ENCODE data around the gene CCNB1IP1.
A peak's percentile ranks its signal among the peaks of the same experiment; 100 is the strongest.

The CCNB1IP1 gene, protein sequence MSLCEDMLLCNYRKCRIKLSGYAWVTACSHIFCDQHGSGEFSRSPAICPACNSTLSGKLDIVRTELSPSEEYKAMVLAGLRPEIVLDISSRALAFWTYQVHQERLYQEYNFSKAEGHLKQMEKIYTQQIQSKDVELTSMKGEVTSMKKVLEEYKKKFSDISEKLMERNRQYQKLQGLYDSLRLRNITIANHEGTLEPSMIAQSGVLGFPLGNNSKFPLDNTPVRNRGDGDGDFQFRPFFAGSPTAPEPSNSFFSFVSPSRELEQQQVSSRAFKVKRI

GRCh38 chr14:20332788-20333493 is at the start of gene CCNB1IP1:
CCNB1IP1 (minus strand) TSS chr14:20333279; CDS start chr14:20316523, 16,756 bp downstream.
- TF ChIP-seq ZBTB7A (IDR thresholded peaks at IDR 0.05; ENCODE audit: low read depth): no peak
- TF ChIP-seq FOXM1 (IDR thresholded peaks at IDR 0.05; ENCODE audit: borderline replicate concordance, low read depth): no peak
- TF ChIP-seq TAF1 (IDR thresholded peaks at IDR 0.05; ENCODE audit: low read depth): 0 out of 2 replicates have a peak, but pooled peaks have one; percentile 33
- 0 out of 2 replicates have a peak, but pooled peaks have one; percentile 16 for TF ChIP-seq NFIC (IDR thresholded peaks at IDR 0.05)
- no peak for TF ChIP-seq RAD21 (IDR thresholded peaks at IDR 0.05; ENCODE audit: low read depth)
- TF ChIP-seq, protein P1, sequence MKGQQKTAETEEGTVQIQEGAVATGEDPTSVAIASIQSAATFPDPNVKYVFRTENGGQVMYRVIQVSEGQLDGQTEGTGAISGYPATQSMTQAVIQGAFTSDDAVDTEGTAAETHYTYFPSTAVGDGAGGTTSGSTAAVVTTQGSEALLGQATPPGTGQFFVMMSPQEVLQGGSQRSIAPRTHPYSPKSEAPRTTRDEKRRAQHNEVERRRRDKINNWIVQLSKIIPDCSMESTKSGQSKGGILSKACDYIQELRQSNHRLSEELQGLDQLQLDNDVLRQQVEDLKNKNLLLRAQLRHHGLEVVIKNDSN (IDR thresholded peaks at IDR 0.05): no peak; the same call in 1 of the 2 replicates
- TF ChIP-seq, protein P2, sequence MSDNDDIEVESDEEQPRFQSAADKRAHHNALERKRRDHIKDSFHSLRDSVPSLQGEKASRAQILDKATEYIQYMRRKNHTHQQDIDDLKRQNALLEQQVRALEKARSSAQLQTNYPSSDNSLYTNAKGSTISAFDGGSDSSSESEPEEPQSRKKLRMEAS (IDR thresholded peaks at IDR 0.05): peak; percentile 93
- TF ChIP-seq TCF12 (IDR thresholded peaks at IDR 0.05; ENCODE audit: low read depth): no peak
- TF ChIP-seq CREB1 (IDR thresholded peaks at IDR 0.05; ENCODE audit: low read depth): no peak

DNA sequence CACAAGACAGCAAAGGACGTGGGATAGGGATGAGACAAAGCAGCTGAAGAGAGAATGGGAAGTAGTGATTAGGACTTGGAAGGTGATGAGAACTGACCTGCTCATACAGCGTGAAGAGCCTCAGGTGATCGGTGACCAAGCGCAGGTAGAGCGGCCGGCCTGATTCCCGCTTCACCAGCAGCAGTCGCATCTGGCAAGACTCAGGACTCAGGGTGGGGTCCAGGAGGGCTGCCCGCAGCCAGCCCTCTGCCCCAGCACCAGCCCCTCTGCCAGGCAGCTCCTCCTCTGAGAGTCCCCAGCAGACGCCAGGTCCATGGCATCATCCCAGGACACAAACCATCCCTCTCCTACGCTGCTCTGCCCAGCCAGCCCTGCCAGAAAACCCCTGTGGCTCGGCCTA is 49.4 kb upstream of the CCNB1IP1 start:
- TF ChIP-seq FOXM1 (IDR thresholded peaks at IDR 0.05; ENCODE audit: borderline replicate concordance, low read depth): no peak
- no peak for TF ChIP-seq EP300 (IDR thresholded peaks at IDR 0.05; ENCODE audit: borderline replicate concordance)
- TF ChIP-seq, protein P3, sequence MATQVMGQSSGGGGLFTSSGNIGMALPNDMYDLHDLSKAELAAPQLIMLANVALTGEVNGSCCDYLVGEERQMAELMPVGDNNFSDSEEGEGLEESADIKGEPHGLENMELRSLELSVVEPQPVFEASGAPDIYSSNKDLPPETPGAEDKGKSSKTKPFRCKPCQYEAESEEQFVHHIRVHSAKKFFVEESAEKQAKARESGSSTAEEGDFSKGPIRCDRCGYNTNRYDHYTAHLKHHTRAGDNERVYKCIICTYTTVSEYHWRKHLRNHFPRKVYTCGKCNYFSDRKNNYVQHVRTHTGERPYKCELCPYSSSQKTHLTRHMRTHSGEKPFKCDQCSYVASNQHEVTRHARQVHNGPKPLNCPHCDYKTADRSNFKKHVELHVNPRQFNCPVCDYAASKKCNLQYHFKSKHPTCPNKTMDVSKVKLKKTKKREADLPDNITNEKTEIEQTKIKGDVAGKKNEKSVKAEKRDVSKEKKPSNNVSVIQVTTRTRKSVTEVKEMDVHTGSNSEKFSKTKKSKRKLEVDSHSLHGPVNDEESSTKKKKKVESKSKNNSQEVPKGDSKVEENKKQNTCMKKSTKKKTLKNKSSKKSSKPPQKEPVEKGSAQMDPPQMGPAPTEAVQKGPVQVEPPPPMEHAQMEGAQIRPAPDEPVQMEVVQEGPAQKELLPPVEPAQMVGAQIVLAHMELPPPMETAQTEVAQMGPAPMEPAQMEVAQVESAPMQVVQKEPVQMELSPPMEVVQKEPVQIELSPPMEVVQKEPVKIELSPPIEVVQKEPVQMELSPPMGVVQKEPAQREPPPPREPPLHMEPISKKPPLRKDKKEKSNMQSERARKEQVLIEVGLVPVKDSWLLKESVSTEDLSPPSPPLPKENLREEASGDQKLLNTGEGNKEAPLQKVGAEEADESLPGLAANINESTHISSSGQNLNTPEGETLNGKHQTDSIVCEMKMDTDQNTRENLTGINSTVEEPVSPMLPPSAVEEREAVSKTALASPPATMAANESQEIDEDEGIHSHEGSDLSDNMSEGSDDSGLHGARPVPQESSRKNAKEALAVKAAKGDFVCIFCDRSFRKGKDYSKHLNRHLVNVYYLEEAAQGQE (IDR thresholded peaks at IDR 0.05; ENCODE audit: low read depth): no peak
- no peak for TF ChIP-seq NFIC (IDR thresholded peaks at IDR 0.05)
- TF ChIP-seq, protein P2 (IDR thresholded peaks at IDR 0.05): no peak
- TF ChIP-seq TEAD4 (IDR thresholded peaks at IDR 0.05): no peak

- no peak for TF ChIP-seq TAF1 (IDR thresholded peaks at IDR 0.05; ENCODE audit: low read depth)
- TF ChIP-seq YY1 (IDR thresholded peaks at IDR 0.05; ENCODE audit: low read depth): no peak
- no peak for TF ChIP-seq RAD21 (IDR thresholded peaks at IDR 0.05; ENCODE audit: low read depth)
- TF ChIP-seq, protein P3 (IDR thresholded peaks at IDR 0.05; ENCODE audit: low read depth): no peak
- TF ChIP-seq, protein P2 (IDR thresholded peaks at IDR 0.05): no peak
- no peak for TF ChIP-seq TCF12 (IDR thresholded peaks at IDR 0.05; ENCODE audit: low read depth)
- no peak for TF ChIP-seq CREB1 (IDR thresholded peaks at IDR 0.05; ENCODE audit: low read depth)
- TF ChIP-seq CEBPB (IDR thresholded peaks at IDR 0.05): no peak
- TF ChIP-seq, protein P1 (IDR thresholded peaks at IDR 0.05): no peak
- TF ChIP-seq EP300 (IDR thresholded peaks at IDR 0.05; ENCODE audit: borderline replicate concordance): no peak
- no peak for TF ChIP-seq EGR1 (IDR thresholded peaks at IDR 0.05)
- no peak for TF ChIP-seq FOXM1 (IDR thresholded peaks at IDR 0.05; ENCODE audit: borderline replicate concordance, low read depth)
- TF ChIP-seq TEAD4 (IDR thresholded peaks at IDR 0.05): no peak
- TF ChIP-seq NFIC (IDR thresholded peaks at IDR 0.05): no peak
- no peak for TF ChIP-seq ZBTB7A (IDR thresholded peaks at IDR 0.05; ENCODE audit: low read depth)
Measured at GRCh38 chr14:20381341-20381740, 48.3 kb upstream of the CCNB1IP1 start.

GRCh38 chr14:20380681-20381080 is 47.6 kb upstream of the CCNB1IP1 start:
- TF ChIP-seq CREB1 (IDR thresholded peaks at IDR 0.05; ENCODE audit: low read depth): no peak
- no peak for TF ChIP-seq ZBTB7A (IDR thresholded peaks at IDR 0.05; ENCODE audit: low read depth)
- no peak for TF ChIP-seq FOXM1 (IDR thresholded peaks at IDR 0.05; ENCODE audit: borderline replicate concordance, low read depth)
- TF ChIP-seq, protein P1 (IDR thresholded peaks at IDR 0.05): no peak
- TF ChIP-seq TCF12 (IDR thresholded peaks at IDR 0.05; ENCODE audit: low read depth): no peak

GRCh38 chr14:20379743-20380142 is 46.7 kb upstream of the CCNB1IP1 start:
- TF ChIP-seq TAF1 (IDR thresholded peaks at IDR 0.05; ENCODE audit: low read depth): no peak
- TF ChIP-seq FOXM1 (IDR thresholded peaks at IDR 0.05; ENCODE audit: borderline replicate concordance, low read depth): no peak
- no peak for TF ChIP-seq EGR1 (IDR thresholded peaks at IDR 0.05)
- TF ChIP-seq, protein P3 (IDR thresholded peaks at IDR 0.05; ENCODE audit: low read depth): no peak
- TF ChIP-seq TCF12 (IDR thresholded peaks at IDR 0.05; ENCODE audit: low read depth): no peak
- no peak for TF ChIP-seq TEAD4 (IDR thresholded peaks at IDR 0.05)
- TF ChIP-seq ZBTB7A (IDR thresholded peaks at IDR 0.05; ENCODE audit: low read depth): no peak
- TF ChIP-seq NFIC (IDR thresholded peaks at IDR 0.05): no peak
- no peak for TF ChIP-seq YY1 (IDR thresholded peaks at IDR 0.05; ENCODE audit: low read depth)
- TF ChIP-seq, protein P2 (IDR thresholded peaks at IDR 0.05): no peak
- TF ChIP-seq CREB1 (IDR thresholded peaks at IDR 0.05; ENCODE audit: low read depth): no peak
- TF ChIP-seq CEBPB (IDR thresholded peaks at IDR 0.05): no peak
- TF ChIP-seq EP300 (IDR thresholded peaks at IDR 0.05; ENCODE audit: borderline replicate concordance): no peak

Data from Ishikawa (cell line).